Measurements from ENCODE around the gene ALPG. TPM values are rescaled to one million over a fixed set of nuclear protein-coding genes. Genes with fewer than 3 reads are reported as not detected.
"Not testable (repeated sequence)": the region's sequence is repeated elsewhere in the genome, so short reads cannot be mapped to it uniquely, and the experiment has no call there.

Gene ALPG
- not detected in 2 replicates for total RNA-seq (2021)
- not detected for Bru-seq, nascent RNA
- not detected for BruChase-seq, experiment 1, labeled RNA remaining after a 2-hour chase
- BruChase-seq, experiment 2, labeled RNA remaining after a 6-hour chase, result not detected
- long read RNA-seq, result 0 reads

DNA sequence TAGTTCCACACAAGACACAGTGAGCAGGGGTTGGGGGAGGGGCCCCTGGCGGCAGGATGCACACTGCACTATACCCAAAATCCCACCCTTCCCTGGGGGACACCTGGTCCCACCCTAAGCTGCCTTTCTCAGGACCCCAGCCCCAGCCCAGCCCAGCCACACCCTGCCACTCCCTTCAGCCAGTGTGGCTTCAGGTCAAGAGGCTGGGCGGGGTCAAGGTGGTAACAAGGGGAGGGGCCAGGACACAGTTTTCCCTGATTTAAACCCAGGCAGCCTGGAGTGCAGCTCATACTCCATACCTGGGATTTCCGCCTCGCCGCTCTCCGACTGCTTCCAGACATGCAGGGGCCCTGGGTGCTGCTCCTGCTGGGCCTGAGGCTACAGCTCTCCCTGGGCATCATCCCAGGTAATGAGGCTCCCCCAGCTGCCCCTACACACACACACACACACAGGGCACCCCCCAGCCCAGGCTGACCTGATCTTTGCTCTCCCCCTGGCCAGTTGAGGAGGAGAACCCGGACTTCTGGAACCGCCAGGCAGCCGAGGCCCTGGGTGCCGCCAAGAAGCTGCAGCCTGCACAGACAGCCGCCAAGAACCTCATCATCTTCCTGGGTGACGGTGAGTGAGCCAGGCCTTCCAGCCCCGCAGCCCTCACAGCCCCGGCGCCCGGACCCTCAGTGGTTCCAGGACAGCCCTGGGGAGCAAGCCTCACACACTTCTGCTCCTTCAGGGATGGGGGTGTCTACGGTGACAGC, at the start of gene ALPG:
TSS of gene ALPG (plus strand) at position 289 of the 755 bp plus-strand sequence. CDS start at position 340, 51 bp downstream.
- intact Hi-C loops (cut with micrococcal nuclease; ENCODE audit: unreplicated experiment), result no loop called here
- BruUV-seq (replicated peaks), result no TSS peak
- TF ChIP-seq CTCF (conservative IDR thresholded peaks at IDR 0.05; ENCODE audit: low read depth, low read length) (no peak), EZH2 (IDR thresholded peaks at IDR 0.05; ENCODE audit: borderline replicate concordance, low read depth, low read length, poor library complexity, severe bottlenecking) (no peak)
- H3K9me3 ChIP-seq (ENCODE audit: low read depth, low read length, poor library complexity, severe bottlenecking), result no peaks in the 10 kb centered on the region
- H3K4me3 ChIP-seq (ENCODE audit: low read depth, low read length, poor library complexity, severe bottlenecking), result no peak within 1 kb of the TSS
- peaks cover 5% of the 10 kb centered on the region for H3K27me3 ChIP-seq (replicated peaks; ENCODE audit: insufficient read depth, low read depth, low read length, poor library complexity)
- no peaks in the 10 kb centered on the region for H3K36me3 ChIP-seq (ENCODE audit: insufficient read depth, low read length, poor library complexity, severe bottlenecking)
- no peaks in the 10 kb centered on the region for H3K4me1 ChIP-seq (ENCODE audit: insufficient read depth, low read length, poor library complexity, severe bottlenecking)
- ChIA-PET CTCF (no interaction called here), POLR2A (ENCODE audit: low non-redundant PET) (no interaction called here)
- no peak for DNase-seq (ENCODE audit: low spot score)
- H3K27ac ChIP-seq (ENCODE audit: low read depth, low read length, poor library complexity, severe bottlenecking), result no peak within 1 kb of the TSS

DNA sequence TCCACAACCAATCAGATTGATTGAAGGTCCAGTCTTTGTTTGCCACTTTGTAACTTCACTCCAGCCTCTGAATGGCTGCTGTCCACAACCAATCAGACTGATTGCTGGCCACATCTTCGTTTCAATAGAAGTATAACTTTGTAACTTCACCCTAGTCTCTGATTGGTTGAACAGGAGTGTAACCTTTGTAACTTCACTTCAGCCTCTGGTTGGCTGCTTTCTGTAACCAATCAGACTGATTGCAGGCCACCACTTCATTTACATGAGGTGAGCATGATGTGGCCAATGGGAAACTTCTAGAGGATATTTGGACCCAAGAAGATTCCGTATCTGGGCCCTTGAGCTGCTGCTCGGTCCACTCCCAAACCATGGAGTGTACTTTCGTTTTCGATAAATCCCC, 45.0 kb upstream of the ALPG start:
- Histone ChIP-seq H3K9me3 (ENCODE audit: low read depth, low read length, poor library complexity, severe bottlenecking) (no peaks in the 10 kb centered on the region), H3K36me3 (ENCODE audit: insufficient read depth, low read length, poor library complexity, severe bottlenecking) (no peaks in the 10 kb centered on the region), H3K4me3 (ENCODE audit: low read depth, low read length, poor library complexity, severe bottlenecking) (no peak overlapping the region), H3K4me1 (ENCODE audit: insufficient read depth, low read length, poor library complexity, severe bottlenecking) (no peaks in the 10 kb centered on the region), H3K27ac (ENCODE audit: low read depth, low read length, poor library complexity, severe bottlenecking) (no peak overlapping the region), H3K27me3 (replicated peaks; ENCODE audit: insufficient read depth, low read depth, low read length, poor library complexity) (no peaks in the 10 kb centered on the region)
- ChIA-PET POLR2A (ENCODE audit: low non-redundant PET) (no interaction called here), CTCF (no interaction called here)
- DNase-seq (ENCODE audit: low spot score), result no peak
- intact Hi-C loops (cut with micrococcal nuclease; ENCODE audit: unreplicated experiment), result no loop called here
- no TSS peak for BruUV-seq (replicated peaks)
- TF ChIP-seq CTCF (conservative IDR thresholded peaks at IDR 0.05; ENCODE audit: low read depth, low read length) (no peak), EZH2 (IDR thresholded peaks at IDR 0.05; ENCODE audit: borderline replicate concordance, low read depth, low read length, poor library complexity, severe bottlenecking) (no peak)

- Histone ChIP-seq H3K9me3 (ENCODE audit: low read depth, low read length, poor library complexity, severe bottlenecking) (no peaks in the 10 kb centered on the region), H3K27ac (ENCODE audit: low read depth, low read length, poor library complexity, severe bottlenecking) (no peak overlapping the region), H3K4me3 (ENCODE audit: low read depth, low read length, poor library complexity, severe bottlenecking) (no peak overlapping the region), H3K4me1 (ENCODE audit: insufficient read depth, low read length, poor library complexity, severe bottlenecking) (no peaks in the 10 kb centered on the region), H3K36me3 (ENCODE audit: insufficient read depth, low read length, poor library complexity, severe bottlenecking) (no peaks in the 10 kb centered on the region), H3K27me3 (replicated peaks; ENCODE audit: insufficient read depth, low read depth, low read length, poor library complexity) (no peaks in the 10 kb centered on the region)
- POLR2A ChIA-PET (ENCODE audit: low non-redundant PET), result no interaction called here
- TF ChIP-seq CTCF (conservative IDR thresholded peaks at IDR 0.05; ENCODE audit: low read depth, low read length), result no peak
- no peak for TF ChIP-seq EZH2 (IDR thresholded peaks at IDR 0.05; ENCODE audit: borderline replicate concordance, low read depth, low read length, poor library complexity, severe bottlenecking)
- intact Hi-C loops (cut with micrococcal nuclease; ENCODE audit: unreplicated experiment), result no loop called here
- no TSS peak for BruUV-seq (replicated peaks)
- no peak for DNase-seq (ENCODE audit: low spot score)
- CTCF ChIA-PET, result no interaction called here
Observed at GRCh38 chr2:232362174-232362900, 44.3 kb upstream of the ALPG start.

GRCh38 chr2:232363064-232363783, 43.4 kb upstream of the ALPG start:
- intact Hi-C loops (cut with micrococcal nuclease; ENCODE audit: unreplicated experiment); H3K4me3 ChIP-seq (ENCODE audit: low read depth, low read length, poor library complexity, severe bottlenecking): not testable (repeated sequence)

More at GRCh38 chr2:232363064-232363783, 43.4 kb upstream of the ALPG start:
- H3K9me3 ChIP-seq (ENCODE audit: low read depth, low read length, poor library complexity, severe bottlenecking); H3K27me3 ChIP-seq (replicated peaks; ENCODE audit: insufficient read depth, low read depth, low read length, poor library complexity); H3K4me1 ChIP-seq (ENCODE audit: insufficient read depth, low read length, poor library complexity, severe bottlenecking); CTCF ChIA-PET; H3K27ac ChIP-seq (ENCODE audit: low read depth, low read length, poor library complexity, severe bottlenecking); POLR2A ChIA-PET (ENCODE audit: low non-redundant PET); DNase-seq (ENCODE audit: low spot score); BruUV-seq (replicated peaks); H3K36me3 ChIP-seq (ENCODE audit: insufficient read depth, low read length, poor library complexity, severe bottlenecking): not testable (repeated sequence)
